ENCODE measurements around the gene RORB.

Gene RORB

GRCh38 chr9:74589576-74589975 is 92.4 kb downstream of the RORB start:
- DNase-seq (ENCODE audit: low read depth in 2 of 2, low spot score in 1 of 2) = no peak

- DNase-seq (ENCODE audit: low read depth in 2 of 2, low spot score in 1 of 2) = no peak
Measured at GRCh38 chr9:74595286-74595685, 98.2 kb downstream of the RORB start.

GRCh38 chr9:74598874-74599273 is 101.7 kb downstream of the RORB start:
- DNase-seq (ENCODE audit: low read depth in 2 of 2, low spot score in 1 of 2) = no peak

- DNase-seq (ENCODE audit: low read depth in 2 of 2, low spot score in 1 of 2) = no peak
Measured at GRCh38 chr9:74609671-74610405, 112.7 kb downstream of the RORB start.

DNA sequence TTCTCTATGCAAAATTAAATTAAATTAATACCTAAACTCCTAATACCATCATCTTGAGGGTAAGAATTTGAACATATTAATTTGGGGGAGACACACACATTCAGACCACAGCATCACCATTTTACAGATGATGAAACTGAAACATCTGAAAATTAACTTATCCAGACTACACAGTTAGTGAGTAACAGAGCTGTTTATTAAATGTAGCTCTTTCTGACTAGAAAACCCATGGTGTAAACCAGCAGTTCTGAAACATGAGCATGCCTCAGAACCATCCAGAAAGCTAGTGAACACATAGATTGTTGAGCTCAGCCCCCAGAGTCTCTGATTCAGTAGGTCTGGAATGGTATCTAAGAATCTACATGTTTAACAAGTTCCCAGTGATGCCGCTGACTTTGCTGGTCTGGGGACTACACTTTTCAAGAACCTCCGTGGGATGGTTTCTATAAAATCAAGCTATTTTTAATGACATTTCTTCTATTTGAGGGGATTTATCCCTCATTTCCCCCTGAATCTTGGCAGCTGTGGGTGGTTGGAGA is 113.5 kb downstream of the RORB start:
- DNase-seq (ENCODE audit: low read depth in 2 of 2, low spot score in 1 of 2) = no peak

- DNase-seq (ENCODE audit: low read depth in 2 of 2, low spot score in 1 of 2) = no peak
Measured at GRCh38 chr9:74630228-74630627, 133.1 kb downstream of the RORB start.

GRCh38 chr9:74639112-74639511 is 142.0 kb downstream of the RORB start:
- no peak for DNase-seq (ENCODE audit: low read depth in 2 of 2, low spot score in 1 of 2)

- no peak for DNase-seq (ENCODE audit: low read depth in 2 of 2, low spot score in 1 of 2)
Measured at GRCh38 chr9:74642376-74642775, 145.2 kb downstream of the RORB start.

GRCh38 chr9:74643303-74643923 is 146.3 kb downstream of the RORB start:
- no peak for DNase-seq (ENCODE audit: low read depth in 2 of 2, low spot score in 1 of 2)

- no peak for DNase-seq (ENCODE audit: low read depth in 2 of 2, low spot score in 1 of 2)
Measured at GRCh38 chr9:74644023-74644422, 146.9 kb downstream of the RORB start.

GRCh38 chr9:74645007-74645639 is 148.0 kb downstream of the RORB start:
- DNase-seq (ENCODE audit: low read depth in 2 of 2, low spot score in 1 of 2) = no peak

DNA sequence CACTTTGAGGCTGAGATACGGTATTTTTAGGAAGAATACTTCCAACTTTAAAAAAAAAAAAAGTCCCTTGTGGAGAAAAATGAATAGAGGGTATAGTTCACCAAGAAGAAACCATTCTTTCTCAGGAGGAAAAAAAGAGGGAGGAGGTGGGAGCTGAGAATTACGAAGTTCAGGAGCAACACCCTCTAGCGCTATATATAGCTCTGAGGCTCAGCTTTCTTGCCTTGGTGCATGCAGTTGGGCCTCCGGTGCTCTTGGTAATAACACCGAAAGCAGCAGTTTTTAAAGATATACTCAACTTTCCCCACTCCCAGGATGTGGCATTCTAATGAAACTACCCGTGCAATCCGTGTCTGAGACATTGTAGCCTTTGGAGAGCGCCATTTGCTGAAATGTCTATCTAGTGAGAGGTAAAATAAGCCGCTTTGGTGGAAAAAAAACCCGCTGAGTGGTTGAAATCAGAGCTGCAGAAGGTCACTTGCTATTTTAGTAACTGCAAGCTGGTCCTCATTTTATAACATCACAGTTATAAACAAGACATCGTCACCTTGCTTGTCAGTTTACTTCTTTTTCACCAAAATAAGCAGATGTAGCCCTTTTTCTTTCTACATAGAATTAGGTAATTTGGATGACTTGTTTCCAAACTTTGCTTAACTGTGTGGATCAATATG is 156.4 kb downstream of the RORB start:
- DNase-seq (ENCODE audit: low read depth in 2 of 2, low spot score in 1 of 2) = no peak

DNA sequence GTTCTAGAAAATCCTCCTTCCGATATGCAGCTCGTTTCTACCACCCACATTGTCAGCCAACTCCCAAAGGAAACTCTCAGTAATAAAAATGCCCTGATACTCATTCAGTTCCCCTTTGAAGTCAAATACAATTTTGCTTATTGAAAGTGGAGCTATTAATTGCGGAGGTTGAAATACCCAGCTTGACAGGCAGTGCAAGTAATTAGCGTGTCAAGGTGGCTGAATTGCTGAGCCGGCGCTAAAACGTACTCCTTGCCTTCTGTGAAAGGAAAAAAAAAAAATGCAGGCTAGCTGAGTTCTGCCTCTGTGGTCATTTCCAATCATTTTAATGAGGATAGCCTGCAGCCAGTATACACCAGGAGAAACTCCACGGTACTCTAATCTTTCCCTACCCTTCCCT is 165.5 kb downstream of the RORB start:
- no peak for DNase-seq (ENCODE audit: low read depth in 2 of 2, low spot score in 1 of 2)

DNA sequence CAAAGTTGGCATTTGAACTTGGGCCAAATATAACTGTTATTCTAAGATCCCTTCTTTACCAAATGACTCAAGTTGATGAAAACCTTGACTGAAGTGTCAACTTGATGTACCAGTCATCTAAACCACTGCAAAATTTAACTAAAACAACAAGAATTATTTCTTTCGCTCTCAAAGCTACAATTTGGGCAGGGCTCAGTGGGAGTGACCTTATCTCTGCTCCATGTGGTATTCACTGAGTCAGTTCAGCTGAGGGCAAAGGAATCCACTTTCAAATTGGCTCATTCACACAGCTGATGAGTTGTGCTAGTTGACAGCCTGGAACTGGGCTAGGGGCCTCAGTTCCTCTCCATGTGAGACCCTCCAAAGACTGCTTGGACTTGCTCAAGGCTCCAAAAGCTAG is 166.3 kb downstream of the RORB start:
- no peak for DNase-seq (ENCODE audit: low read depth in 2 of 2, low spot score in 1 of 2)

DNA sequence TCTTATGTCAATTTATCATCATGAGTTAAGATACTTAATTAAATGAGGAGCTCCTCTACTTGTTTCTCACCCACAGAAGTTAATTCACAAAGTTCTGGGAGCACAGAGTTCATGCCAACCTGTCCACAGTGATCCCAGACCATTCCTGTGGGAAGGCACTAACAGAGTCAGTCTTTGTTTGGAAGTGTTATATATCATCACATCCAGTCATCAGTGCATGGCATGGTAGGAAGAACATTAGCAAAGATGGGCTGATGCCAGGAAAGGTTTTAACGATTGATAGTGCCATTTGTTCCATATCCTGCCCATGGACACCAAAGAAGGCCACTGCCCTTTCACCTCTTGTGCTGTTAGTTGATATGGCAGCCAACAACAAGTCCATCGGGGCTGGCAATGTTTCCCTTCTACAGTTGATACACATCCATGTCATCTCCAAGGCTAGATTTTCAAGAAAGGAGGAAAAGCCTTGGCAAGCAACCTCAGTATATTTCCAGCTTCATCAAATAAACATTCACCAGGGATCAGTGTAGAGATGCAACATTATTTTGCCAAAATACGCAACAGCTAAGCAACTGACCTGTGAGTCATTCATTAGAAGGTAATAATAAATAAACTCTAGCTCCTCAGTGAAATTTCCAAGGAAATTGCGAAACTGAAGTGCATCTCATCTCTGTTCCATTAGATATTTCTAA is 169.6 kb downstream of the RORB start:
- DNase-seq (ENCODE audit: low read depth in 2 of 2, low spot score in 1 of 2) = no peak

- DNase-seq (ENCODE audit: low read depth in 2 of 2, low spot score in 1 of 2) = no peak
Measured at GRCh38 chr9:74672237-74672636, 175.1 kb downstream of the RORB start.

- no peak for DNase-seq (ENCODE audit: low read depth in 2 of 2, low spot score in 1 of 2)
Measured at GRCh38 chr9:74674077-74674476, 176.9 kb downstream of the RORB start.

GRCh38 chr9:74681906-74682305 is 184.8 kb downstream of the RORB start:
- DNase-seq (ENCODE audit: low read depth in 2 of 2, low spot score in 1 of 2) = no peak

DNA sequence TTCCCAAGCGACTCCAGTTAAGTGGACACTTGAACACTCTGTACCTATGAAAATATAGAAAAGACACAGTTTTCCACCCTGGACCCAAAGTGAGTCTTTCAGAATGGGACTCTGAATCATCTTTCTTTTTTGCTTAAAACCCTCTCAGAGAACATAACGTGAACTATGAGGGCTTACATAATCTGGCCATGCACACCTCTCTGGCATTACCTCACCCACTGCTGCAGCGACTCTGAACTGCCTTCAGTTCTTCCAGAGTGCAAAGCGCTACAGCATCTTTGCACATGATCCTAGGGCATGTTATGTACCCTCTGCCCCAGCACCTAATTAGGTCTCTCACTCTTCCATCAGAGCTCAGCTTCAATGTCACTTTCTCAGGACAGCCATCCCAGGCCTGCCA is 186.2 kb downstream of the RORB start:
- DNase-seq (ENCODE audit: low read depth in 2 of 2, low spot score in 1 of 2) = no peak

- DNase-seq (ENCODE audit: low read depth in 2 of 2, low spot score in 1 of 2) = no peak
Measured at GRCh38 chr9:74691058-74691457, 193.9 kb downstream of the RORB start.

- no peak for DNase-seq (ENCODE audit: low read depth in 2 of 2, low spot score in 1 of 2)
Measured at GRCh38 chr9:74696520-74696919, 199.4 kb downstream of the RORB start.

Data from stimulated activated CD8-positive, alpha-beta memory T cell treated with anti-CD3 and anti-CD28 coated beads, Interleukin-4, amount 100 ng/mL, for 1 hour (primary cell).